NCI-H226 (cell line): ENCODE measurements around the gene CHD6.

Source experiments
- DNase-seq: peaks from one replicate; pipeline ENCODE4 v3.0.0-alpha.2; 2015

The CHD6 gene

GRCh38 chr20:41619360-41620100 is 1.4 kb upstream of the CHD6 start:
- DNase-seq, result no peak

GRCh38 chr20:41618807-41619311 is 682 bp upstream of the CHD6 start:
- no peak for DNase-seq

- DNase-seq, result peak; percentile 20
These were observed 897 bp downstream of the CHD6 start for GRCh38 chr20:41617059-41617901.

- DNase-seq, result no peak
These were observed 1.9 kb downstream of the CHD6 start for GRCh38 chr20:41616228-41616627.

- DNase-seq, result no peak
These were observed 2.5 kb downstream of the CHD6 start for GRCh38 chr20:41615676-41616075.

- DNase-seq, result no peak
These were observed 3.1 kb downstream of the CHD6 start for GRCh38 chr20:41615110-41615509.

- no peak for DNase-seq
These were observed 4.9 kb downstream of the CHD6 start for GRCh38 chr20:41613321-41613720.

- no peak for DNase-seq
These were observed 8.7 kb downstream of the CHD6 start for GRCh38 chr20:41609474-41609873.

- no peak for DNase-seq
These were observed 9.6 kb downstream of the CHD6 start for GRCh38 chr20:41608606-41609005.

GRCh38 chr20:41607791-41608190 is 10.4 kb downstream of the CHD6 start:
- DNase-seq, result no peak

GRCh38 chr20:41604002-41604401 is 14.2 kb downstream of the CHD6 start:
- no peak for DNase-seq

- no peak for DNase-seq
These were observed 16.4 kb downstream of the CHD6 start for GRCh38 chr20:41601742-41602141.

GRCh38 chr20:41600926-41601631 is 17.1 kb downstream of the CHD6 start:
- DNase-seq, result no peak

- DNase-seq, result no peak
These were observed 18.5 kb downstream of the CHD6 start for GRCh38 chr20:41599699-41600104.

- DNase-seq, result no peak
These were observed 19.5 kb downstream of the CHD6 start for GRCh38 chr20:41598719-41599118.

- DNase-seq, result no peak
These were observed 23.5 kb downstream of the CHD6 start for GRCh38 chr20:41594514-41595322.

GRCh38 chr20:41592516-41593216 is 25.5 kb downstream of the CHD6 start:
- DNase-seq, result no peak

- peak; percentile 48 for DNase-seq
These were observed 30.2 kb downstream of the CHD6 start for GRCh38 chr20:41587956-41588355.

GRCh38 chr20:41587523-41587922 is 30.7 kb downstream of the CHD6 start:
- DNase-seq, result no peak

GRCh38 chr20:41586772-41587171 is 31.4 kb downstream of the CHD6 start:
- DNase-seq, result no peak

- DNase-seq, result no peak
These were observed 37.8 kb downstream of the CHD6 start for GRCh38 chr20:41580350-41580749.
